ENCODE measurements around the gene EBPL. TPM values are rescaled to one million over a fixed set of nuclear protein-coding genes. Genes with fewer than 3 reads are reported as not detected.

The EBPL gene
- total RNA-seq, 2 donors from 2014 or later = 30.7 to 72.1 TPM

- no peak overlapping the region for H3K4me3 ChIP-seq
- peak in 2 of 4 donors; percentile 15 to 50 for DNase-seq
- 49 to 50% methylated on average over 8 to 10 of the region's 10 CpGs for WGBS, 2 donors
Observed at GRCh38 chr13:49635599-49636433, 55.5 kb downstream of the EBPL start.

GRCh38 chr13:49633710-49634109, 57.6 kb downstream of the EBPL start:
- TF ChIP-seq CTCF (IDR thresholded peaks at IDR 0.05) = no peak
- TF ChIP-seq POLR2A (IDR thresholded peaks at IDR 0.05) = no peak
- Histone ChIP-seq H3K36me3 (replicated peaks in 1 of 2; ENCODE audit: insufficient read depth in 1 of 2, low read depth in 2 of 2) (no peaks in the 10 kb centered on the region), H3K4me3 (no peak overlapping the region), H3K27ac (no peak overlapping the region), H3K27me3 (no peaks in the 10 kb centered on the region), H3K4me1 (no peaks in the 10 kb centered on the region), H3K9me3 (no peaks in the 10 kb centered on the region)
- DNase-seq (no peak), ATAC-seq (no peak)
- intact Hi-C loops (cut with DNase I) = no loop called here
- 85 to 86% methylated on average over 4 of the region's 4 CpGs for WGBS, 2 donors

More at GRCh38 chr13:49635599-49636433, 55.5 kb downstream of the EBPL start:
- intact Hi-C loops (cut with DNase I) = no loop called here
- H3K36me3 ChIP-seq (replicated peaks in 1 of 2; ENCODE audit: insufficient read depth in 1 of 2, low read depth in 2 of 2) = no peaks in the 10 kb centered on the region
- no peaks in the 10 kb centered on the region for H3K4me1 ChIP-seq
- ATAC-seq = peak; percentile 48
- no peaks in the 10 kb centered on the region for H3K9me3 ChIP-seq
- TF ChIP-seq POLR2A (IDR thresholded peaks at IDR 0.05) = no peak
- no peak for TF ChIP-seq CTCF (IDR thresholded peaks at IDR 0.05)
- no peaks in the 10 kb centered on the region for H3K27me3 ChIP-seq
- H3K27ac ChIP-seq = no peak overlapping the region

- H3K4me1 ChIP-seq = no peaks in the 10 kb centered on the region
- no peak overlapping the region for H3K27ac ChIP-seq
- ATAC-seq = no peak
- H3K9me3 ChIP-seq = no peaks in the 10 kb centered on the region
- no peak overlapping the region for H3K4me3 ChIP-seq
- no peak for TF ChIP-seq POLR2A (IDR thresholded peaks at IDR 0.05)
- TF ChIP-seq CTCF (IDR thresholded peaks at IDR 0.05) = no peak
- H3K36me3 ChIP-seq (replicated peaks in 1 of 2; ENCODE audit: insufficient read depth in 1 of 2, low read depth in 2 of 2) = no peaks in the 10 kb centered on the region
- no peaks in the 10 kb centered on the region for H3K27me3 ChIP-seq
- 74 to 79% methylated on average over 5 of the region's 5 CpGs for WGBS, 2 donors
- DNase-seq = no peak
- intact Hi-C loops (cut with DNase I) = no loop called here
Observed at GRCh38 chr13:49632156-49632555, 59.1 kb downstream of the EBPL start.

GRCh38 chr13:49630580-49630979, 60.7 kb downstream of the EBPL start:
- ATAC-seq = no peak
- H3K36me3 ChIP-seq (replicated peaks in 1 of 2; ENCODE audit: insufficient read depth in 1 of 2, low read depth in 2 of 2) = no peaks in the 10 kb centered on the region
- intact Hi-C loops (cut with DNase I) = no loop called here
- no peak overlapping the region for H3K4me3 ChIP-seq
- no peak overlapping the region for H3K27ac ChIP-seq
- H3K4me1 ChIP-seq = peaks cover 1% of the 10 kb centered on the region
- TF ChIP-seq POLR2A (IDR thresholded peaks at IDR 0.05) = no peak
- TF ChIP-seq CTCF (IDR thresholded peaks at IDR 0.05) = no peak
- WGBS, 2 donors = 83 to 85% methylated on average over 7 to 16 of the region's 16 CpGs
- no peaks in the 10 kb centered on the region for H3K9me3 ChIP-seq
- H3K27me3 ChIP-seq = no peaks in the 10 kb centered on the region
- no peak for DNase-seq

- intact Hi-C loops (cut with DNase I) = no loop called here
- H3K4me1 ChIP-seq = peaks cover 5% of the 10 kb centered on the region
- no peaks in the 10 kb centered on the region for H3K9me3 ChIP-seq
- no peaks in the 10 kb centered on the region for H3K27me3 ChIP-seq
- H3K4me3 ChIP-seq = no peak overlapping the region
- ATAC-seq = no peak
- TF ChIP-seq POLR2A (IDR thresholded peaks at IDR 0.05) (no peak), CTCF (IDR thresholded peaks at IDR 0.05) (no peak)
- WGBS, 2 donors = 81 to 82% methylated on average over 4 of the region's 4 CpGs
- H3K27ac ChIP-seq = no peak overlapping the region
- H3K36me3 ChIP-seq (replicated peaks in 1 of 2; ENCODE audit: insufficient read depth in 1 of 2, low read depth in 2 of 2) = no peaks in the 10 kb centered on the region
- DNase-seq = no peak
Observed at GRCh38 chr13:49629947-49630346, 61.3 kb downstream of the EBPL start.
